SU-DHL-6 (cell line): Measurements from ENCODE around the gene FAM184A.

Source experiments
- CTCF ChIP-seq: fragments of 200-600 bp; sonication (generic); IDR thresholded peaks from one replicate; pipeline ENCODE4 v1.5.1; 2017; ENCODE audit warnings: antibody characterized with exemption, mild to moderate bottlenecking, low read length, moderate library complexity; ENCODE audit not compliant: insufficient read depth, poor library complexity, severe bottlenecking
- EZH2phosphoT487 ChIP-seq: fragments of 200-600 bp; sonication (generic), shearing (Covaris generic); conservative IDR thresholded peaks from 2 replicates; pipeline ENCODE4 v1.6.1; 2018; ENCODE audit warnings: mild to moderate bottlenecking, antibody characterized with exemption, low read length, moderate library complexity, mixed read lengths

GRCh38 chr6:118914598-118914997, 163.9 kb downstream of the FAM184A start:
- TF ChIP-seq CTCF: no peak
- no peak for TF ChIP-seq EZH2phosphoT487
